Measurements from ENCODE around the gene RCOR2.

The RCOR2 gene

DNA sequence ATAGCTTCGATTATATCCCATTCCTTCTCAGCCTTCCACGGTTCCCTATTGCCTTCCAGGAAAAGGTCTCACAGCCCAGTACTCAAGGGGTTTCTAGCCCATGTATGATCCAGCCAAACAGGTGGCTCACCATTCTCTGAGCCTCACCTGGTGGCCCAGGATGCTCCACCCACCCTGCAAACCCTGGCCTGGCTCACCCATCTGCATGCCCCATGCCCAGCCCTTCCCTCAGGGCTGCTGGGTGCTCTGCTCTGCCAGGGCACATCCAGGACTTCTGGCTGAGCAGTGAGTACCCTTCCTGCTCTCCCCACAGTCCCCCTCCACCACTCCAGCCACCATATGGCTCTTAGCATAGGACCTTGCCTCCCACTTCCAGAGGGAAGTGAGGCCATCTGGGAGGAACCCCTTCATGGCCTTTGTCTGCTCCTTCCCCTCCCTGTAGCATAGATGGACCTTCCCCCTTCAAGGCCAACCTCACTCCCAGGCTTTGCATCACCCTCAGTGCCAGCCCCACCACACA lies 5.8 kb upstream of the RCOR2 start:
- no peak for DNase-seq

- DNase-seq, result peak; percentile 57
Measured at GRCh38 chr11:63920939-63921417, 4.0 kb upstream of the RCOR2 start.

DNA sequence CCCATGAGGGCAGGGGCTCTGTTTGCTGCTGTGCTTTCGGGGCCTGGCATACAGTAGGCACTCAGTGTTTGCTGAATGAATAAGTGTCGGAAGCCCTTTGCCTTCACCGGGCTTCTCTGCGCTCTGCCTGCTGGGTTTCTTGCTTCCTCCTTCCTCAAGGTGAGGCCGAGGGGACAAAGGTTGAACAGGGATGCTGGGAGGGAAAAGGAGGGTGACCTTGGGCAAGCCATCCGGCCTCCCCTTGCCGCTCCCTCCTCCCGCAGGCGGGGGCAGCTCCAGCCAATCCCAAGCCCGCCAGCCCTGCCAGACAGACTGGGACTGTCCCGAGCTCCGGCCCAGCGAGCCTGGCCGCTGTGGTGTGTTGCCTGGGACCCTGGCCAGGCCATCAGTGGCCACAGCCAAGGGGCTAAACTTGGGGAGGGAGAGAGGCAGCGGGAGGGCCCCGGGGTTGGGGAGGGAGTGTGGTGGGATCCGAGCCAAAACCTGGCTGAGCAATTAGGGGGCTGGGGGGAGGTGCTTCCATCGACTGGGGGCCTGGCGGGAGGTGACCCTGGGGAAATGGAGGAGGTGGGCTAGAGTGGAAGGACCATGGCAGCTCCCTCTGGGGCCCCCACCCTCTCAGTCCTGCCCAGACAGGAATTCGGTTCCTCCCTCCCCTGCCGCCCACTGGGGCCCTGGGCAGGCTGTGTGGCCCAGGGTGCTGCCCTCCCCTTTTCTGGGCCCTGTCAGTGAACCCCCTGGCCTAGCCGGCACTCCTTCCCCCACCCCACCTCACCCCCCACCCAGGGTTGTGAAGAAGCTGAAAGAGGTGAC lies 3.4 kb upstream of the RCOR2 start:
- DNase-seq, result no peak

DNA sequence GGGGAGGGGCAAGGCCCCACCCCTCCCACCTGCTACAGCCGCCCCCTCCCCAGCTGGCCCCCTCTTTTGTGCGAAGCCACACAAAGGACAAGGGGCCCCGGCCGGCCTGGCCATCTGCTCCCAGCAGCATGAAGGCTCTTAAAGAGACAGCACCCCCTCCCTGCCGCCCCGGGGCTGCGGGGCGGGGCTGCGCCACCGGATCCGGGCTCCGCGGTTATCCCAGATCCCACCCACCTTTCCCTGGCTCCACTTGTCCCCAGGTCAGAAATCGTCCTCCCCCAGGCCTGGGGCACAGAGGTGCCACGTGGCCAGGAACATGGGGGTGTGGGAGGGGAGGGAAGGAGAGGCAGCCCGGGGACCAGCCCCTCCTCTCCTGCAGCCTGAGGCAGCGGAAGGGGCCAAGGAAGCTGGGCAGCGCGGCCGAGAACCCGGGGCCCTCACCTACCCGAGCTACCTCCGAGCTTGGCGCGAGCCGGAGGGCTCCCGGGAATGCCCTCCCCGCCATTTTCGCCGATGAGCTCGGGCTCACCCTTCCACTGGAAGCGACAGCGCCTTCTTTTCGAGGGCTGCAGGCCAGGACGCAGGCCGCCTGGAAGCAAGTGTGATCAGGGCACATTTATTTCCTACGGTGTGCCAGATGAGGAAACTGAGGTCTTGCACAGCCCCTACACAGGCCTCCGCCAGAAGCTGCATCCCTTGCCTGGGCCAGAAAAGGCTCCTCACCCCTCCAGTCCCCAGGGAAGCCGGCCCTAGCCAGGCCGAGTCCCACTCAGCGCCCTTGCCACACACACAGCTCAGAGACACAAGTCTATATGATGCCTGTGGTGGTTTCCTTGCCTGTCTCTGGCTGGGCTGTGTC lies 2.5 kb upstream of the RCOR2 start:
- no peak for DNase-seq

GRCh38 chr11:63918507-63919191 lies 1.7 kb upstream of the RCOR2 start:
- no peak for DNase-seq

- DNase-seq, result no peak
Measured at GRCh38 chr11:63917692-63918506, 935 bp upstream of the RCOR2 start.

DNA sequence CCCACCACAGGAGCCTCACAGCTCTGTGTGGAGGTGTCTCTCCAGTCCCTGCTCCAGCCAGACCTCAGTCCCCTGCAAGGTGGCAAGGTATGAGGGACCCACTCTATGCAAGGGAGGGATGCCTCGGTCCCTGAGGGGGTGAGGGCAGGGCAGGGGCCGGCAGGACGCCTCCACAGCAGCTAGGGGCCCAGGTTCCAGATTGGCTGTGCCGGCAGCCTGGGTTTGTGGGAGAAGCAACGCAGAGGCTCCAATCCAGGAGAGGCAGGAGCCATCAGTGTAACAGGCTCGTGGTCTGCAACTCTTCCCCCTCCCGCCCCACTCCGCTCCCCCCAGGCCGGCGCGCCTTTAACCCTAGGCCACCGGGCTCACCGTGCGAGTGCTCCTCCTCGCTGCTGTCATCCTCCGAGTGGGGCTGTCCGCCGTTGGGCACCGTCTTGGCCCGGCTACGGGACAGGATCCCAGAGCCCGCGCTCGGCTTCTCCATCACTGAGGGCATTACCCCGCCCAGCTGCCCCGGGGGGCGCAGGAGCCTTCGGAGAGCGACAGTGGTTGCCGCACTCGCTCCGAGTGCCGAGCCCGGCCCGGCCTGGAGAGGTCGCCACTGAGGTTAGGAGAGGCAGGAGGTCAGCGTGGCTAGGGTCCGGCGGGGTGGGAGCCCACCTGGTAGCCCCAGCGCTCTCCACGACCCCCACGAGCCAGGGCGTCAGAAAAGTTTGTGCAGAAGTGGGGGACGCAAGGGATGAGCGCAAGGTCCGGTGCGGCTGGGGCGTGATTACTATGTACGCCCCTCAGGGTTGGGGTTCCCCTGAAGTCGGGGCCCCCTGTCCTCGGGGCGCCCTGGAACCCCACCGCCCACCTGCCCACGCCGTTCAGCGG lies 765 bp downstream of the RCOR2 start:
- peak; percentile 32 for DNase-seq

DNA sequence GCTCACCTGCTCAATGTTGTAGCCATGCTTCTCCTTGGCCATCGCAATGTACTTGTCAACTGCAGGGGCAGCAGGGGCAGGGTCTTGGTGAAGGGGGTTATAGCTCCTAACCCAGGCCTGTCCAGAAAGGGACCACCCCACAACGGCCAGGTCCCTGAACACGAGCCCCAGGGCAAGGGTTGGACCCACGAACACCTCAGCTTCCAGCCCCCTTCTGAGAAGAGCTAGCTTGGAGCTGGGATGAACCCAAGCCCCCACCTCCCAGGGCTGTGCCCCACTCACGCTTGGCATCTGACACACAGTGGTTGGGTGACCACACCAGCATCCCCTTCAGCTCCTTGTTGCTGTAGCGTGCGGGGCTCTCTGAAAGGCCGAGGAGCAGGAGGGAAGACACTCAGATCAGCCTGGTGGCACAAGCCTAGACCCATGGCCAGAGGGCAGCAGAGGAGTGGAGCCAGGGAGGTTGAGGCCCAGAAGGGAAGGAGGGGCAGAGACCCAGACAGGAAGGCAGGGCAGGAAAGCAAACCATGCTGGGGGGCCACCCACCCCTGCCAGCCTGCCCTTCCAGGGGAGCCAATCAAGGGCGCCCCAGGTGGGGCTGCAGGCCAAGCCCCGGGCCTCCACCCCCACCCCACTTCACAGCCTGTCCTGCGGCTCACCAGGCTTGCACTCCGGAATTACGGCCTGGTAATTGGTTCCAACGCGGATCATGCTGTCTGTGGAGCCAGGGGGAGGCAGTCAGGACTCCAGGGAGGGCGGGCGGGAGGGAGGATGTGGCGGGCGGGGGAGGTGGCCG lies 1.9 kb downstream of the RCOR2 start:
- no peak for DNase-seq

GRCh38 chr11:63913866-63914830 lies 2.8 kb downstream of the RCOR2 start:
- DNase-seq, result no peak

DNA sequence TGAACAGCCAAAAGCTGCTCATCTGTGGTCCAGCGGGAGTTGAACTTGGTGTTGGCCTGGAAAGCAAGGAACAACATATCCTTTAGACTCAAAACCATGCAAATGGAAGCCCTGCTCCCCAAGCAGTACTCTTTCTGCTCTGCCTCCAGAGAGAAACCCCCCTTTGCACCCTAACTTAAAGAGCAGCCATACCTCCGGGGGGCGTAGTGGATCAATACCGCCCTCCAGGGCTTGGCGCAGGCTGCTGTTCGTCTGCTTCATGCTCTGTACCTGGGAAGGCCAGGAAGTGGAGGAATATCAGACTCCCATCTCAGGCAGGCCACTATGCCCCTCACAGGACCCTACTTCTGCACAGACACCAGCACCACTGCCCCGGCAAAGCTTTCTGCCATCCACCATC lies 4.3 kb downstream of the RCOR2 start:
- DNase-seq, result no peak

- DNase-seq, result no peak
Measured at GRCh38 chr11:63911876-63912275, 5.1 kb downstream of the RCOR2 start.

DNA sequence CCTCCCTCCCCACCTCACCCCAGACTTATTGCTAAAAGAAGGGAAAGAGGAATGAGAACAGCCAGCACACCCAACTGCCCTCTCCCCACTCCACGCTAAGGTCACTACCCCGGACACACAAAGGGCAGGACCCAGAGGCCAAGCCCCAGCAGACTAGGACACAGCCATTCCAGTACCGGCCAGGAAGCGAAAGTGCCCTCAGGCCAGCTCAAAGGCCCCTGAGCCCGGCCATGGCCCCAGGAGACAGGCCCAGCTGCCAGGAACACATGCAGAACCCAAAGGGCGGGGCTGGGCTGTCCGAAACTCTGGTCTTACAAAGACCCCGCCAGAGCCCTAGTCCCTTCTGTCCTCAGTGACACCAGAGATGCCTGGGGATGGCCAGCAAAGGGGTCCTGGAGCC lies 5.5 kb downstream of the RCOR2 start:
- no peak for DNase-seq

GRCh38 chr11:63910675-63911074 lies 6.3 kb downstream of the RCOR2 start:
- no peak for DNase-seq

DNA sequence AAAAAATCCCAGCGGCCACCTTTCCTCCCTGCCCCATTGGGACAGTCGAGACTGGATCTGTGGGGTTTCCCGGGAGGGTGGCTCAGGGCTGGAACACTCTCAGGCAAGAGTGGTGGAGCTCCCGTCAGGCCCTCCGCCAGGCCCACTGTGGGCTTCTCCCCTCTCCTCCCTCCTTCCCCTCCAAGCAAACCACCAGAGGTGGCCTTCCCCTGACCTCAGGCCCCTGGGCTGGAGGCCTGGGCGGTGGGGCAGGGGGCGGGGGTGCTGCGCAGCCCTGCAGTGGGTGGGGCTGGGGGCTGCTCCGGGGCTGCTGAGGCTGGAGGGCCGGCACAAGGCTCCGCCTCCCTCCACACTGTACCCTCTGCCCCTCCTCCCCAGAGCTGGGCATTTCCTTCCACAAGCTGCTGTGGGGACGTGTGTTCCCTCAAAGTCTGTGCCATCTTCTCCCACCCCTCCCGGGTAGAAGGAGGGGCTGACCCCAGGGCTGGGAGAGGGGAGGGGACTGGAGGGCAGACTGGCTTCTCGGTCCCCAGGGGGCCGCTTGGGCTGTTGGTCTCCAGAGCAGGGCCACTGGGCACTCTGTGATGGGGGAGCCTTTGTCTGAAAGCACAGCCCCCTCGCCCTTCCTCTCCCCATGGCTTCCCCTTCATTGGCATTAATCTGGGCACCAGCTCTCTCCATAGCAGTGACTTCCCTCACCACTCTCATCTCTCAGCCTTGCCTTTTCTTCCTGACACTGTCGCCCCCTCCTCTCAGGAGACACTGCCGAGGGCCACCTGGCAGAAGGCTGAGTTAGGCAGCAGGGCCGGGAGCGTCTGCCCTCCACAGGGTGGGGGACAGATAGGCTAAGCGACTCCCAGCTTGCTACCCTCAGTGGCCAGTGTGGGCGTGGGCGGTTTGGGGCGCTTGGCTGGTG lies 7.1 kb downstream of the RCOR2 start:
- DNase-seq, result no peak

DNA sequence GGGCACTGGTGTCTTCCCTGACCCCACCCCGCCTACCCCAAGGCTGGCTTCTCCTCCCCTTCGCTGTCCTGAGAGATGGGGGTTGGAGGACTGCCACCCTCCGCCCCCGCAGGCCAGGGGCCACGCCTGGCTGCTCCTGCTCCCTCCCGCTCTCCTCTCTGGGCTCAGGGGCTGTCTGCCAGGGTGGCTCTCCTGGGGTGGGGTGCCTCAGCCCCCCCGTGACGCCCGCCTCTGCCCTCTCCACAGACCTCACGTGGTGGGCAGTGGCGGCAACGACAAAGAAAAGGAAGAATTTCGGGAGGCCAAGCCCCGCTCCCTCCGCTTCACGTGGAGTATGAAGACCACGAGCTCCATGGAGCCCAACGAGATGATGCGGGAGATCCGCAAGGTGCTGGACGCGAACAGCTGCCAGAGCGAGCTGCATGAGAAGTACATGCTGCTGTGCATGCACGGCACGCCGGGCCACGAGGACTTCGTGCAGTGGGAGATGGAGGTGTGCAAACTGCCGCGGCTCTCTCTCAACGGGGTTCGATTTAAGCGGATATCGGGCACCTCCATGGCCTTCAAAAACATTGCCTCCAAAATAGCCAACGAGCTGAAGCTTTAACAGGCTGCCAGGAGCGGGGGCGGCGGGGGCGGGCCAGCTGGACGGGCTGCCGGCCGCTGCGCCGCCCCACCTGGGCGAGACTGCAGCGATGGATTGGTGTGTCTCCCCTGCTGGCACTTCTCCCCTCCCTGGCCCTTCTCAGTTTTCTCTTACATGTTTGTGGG lies 8.1 kb downstream of the RCOR2 start:
- DNase-seq, result no peak

DNA sequence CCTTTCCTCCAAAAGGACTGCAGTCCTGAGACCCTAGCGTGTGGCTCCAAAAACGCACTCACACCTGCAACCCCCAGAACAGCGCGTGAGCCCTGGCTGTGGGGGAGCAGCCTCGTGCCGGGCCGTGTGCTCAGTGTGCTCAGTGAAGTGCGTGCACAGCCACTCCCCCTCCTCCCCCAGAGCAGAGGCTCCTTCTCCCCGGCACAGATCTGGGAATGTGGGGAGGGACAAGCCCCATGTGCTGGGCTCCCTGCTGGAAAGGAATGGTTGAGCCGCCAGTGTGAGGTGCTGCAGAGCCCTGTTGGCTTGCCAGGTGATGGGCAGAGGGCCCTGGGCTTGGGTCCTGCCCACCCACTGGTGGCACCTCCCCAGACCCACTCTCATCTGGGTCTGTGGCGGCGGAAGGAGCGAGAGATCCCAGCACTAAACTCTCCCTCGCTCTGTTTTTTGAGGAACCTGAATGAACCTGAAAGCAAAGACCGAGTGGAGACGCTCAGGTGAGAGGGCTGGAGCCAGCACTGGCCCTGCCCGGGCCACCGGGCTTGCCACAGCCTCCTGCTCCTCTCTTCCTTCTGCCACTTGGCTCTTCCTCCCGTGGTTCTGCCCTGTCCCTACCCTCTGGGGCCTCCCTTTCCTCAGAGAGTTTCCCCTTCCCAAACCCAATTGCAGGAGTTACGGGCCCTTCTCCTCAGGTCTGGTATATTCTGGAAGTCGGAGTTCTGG lies 9.0 kb downstream of the RCOR2 start:
- no peak for DNase-seq
